GM18867 (cell line): Measurements from ENCODE around the gene SOD3.

Source experiments
- ATAC-seq: cut with Tn5 transposase; IDR thresholded peaks from one replicate; pipeline ENCODE4 v1.9.1; 2021; ENCODE audit warnings: mild to moderate bottlenecking, moderate library complexity; ENCODE audit not compliant: unreplicated experiment

The SOD3 gene

GRCh38 chr4:24775032-24775605 lies 20.3 kb upstream of the SOD3 start:
- ATAC-seq: no peak

- ATAC-seq: no peak
These were observed 19.6 kb upstream of the SOD3 start for GRCh38 chr4:24775750-24776149.

DNA sequence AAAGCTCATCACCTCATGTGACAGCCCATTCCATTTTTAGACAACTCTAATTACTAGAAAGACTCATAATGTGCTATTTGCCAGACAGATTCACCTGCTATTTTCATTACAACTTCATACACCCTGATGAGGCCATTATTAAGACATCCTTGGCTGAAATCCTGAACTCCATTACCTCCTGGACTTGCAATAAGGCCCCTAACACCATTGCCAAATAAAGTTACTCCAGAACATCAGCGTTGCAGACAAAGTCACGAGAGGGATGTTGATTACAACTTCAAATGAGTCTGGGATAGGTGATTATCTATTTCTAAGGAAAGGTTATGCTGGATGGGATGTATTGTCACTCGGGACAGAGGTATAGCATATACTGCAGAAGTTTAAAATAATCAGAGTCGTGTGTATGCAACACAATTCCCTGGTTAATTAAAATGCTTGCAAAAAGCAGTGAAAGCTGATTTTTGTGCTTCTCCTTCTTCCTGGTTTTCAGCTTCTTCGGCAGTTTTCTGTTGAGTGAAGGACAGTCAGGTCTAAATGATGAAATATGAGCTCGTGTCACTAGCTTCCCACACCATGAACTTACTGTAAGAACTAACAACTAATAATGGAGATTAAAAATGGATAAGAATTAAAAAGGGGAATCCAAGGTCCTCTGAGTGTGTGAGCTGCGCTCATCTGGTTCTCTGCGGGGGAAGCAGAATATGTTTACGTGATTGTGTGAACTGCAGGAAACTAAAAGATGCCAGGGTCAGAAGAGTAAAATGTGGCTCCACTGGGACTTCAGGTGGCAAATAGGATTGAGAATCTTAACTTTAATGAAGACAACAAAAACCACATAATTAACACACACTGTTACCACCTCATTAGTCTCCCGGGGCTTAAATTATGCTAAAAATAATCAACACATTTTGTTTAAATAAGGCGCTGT lies 17.6 kb upstream of the SOD3 start:
- ATAC-seq: no peak

- ATAC-seq: no peak
These were observed 16.7 kb upstream of the SOD3 start for GRCh38 chr4:24778464-24779225.

- ATAC-seq: no peak
These were observed 14.4 kb upstream of the SOD3 start for GRCh38 chr4:24780936-24781495.

DNA sequence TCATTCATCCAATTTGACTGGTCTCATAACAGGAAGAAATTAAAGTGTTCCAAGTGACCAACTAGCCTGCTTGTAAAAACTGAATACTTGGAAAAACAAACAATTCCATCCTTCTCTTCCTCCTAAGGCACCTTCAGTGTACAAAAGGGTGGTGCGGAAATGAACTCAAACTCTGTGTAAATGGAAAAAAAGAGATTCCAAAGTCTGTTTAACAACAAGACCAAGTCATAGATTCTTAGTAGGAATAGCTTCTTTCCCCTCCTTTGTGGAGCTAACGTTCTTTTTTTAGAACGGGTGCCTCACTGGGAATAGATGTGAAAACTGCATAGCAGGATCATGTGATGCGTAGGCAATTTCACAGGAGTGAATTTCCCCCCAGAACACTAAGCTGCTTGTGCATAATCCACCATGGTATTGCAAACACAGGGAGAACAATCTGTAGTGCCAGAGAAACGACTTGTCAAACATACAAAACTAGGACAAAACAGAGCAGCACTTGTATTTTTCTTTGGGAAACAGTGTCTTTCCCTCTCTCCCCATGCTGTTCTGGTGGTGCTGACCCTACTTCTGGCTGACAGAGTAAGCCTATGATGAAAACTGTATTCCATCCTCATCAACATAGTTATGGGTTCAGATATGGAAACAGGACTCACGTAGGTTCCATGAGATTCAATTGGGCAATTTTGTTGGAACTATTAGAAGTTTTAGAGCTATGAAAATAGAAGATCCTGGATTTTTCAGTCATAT lies 13.2 kb upstream of the SOD3 start:
- ATAC-seq: no peak

- no peak for ATAC-seq
These were observed 11.9 kb upstream of the SOD3 start for GRCh38 chr4:24783506-24783905.

DNA sequence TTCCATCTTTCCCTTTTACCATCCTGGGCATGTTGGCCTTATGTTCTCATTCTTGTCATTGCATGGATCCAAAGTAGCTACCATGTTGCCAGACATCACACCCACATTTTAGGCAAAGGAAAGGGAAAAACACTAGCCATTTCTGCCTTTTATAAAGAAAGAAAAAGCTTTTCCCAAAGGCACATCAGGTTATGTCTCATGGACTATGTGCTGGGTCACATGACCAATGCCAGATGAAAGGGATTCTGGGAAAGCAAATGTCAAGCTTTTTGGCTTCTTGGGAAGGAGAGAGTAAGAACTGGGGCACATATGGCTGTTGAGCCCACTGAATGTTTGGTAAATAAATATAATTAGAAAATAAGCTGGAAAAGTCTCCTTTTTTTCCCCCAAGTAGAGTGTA lies 4.3 kb upstream of the SOD3 start:
- ATAC-seq: no peak

DNA sequence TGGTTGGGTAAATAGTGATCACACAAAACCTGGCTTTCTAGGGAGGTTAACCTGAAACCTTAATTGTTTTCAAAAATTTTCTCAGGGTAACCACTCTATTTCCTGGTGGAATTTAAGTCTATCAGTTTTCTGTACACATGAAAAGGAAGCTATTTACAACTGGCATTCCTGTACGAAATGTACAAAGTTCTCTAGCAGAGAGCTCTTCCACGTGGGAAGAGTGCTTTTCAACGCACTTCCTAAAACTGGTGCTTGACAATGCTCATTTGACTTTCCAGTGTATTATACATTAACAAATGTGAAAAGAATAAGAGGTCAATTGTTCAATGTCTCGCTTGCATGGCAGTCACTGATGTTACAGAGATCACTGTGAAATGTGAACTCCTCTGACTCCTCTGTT lies 2.8 kb upstream of the SOD3 start:
- no peak for ATAC-seq

GRCh38 chr4:24793219-24794005 lies 2.0 kb upstream of the SOD3 start:
- no peak for ATAC-seq

GRCh38 chr4:24794051-24794450 lies 1.3 kb upstream of the SOD3 start:
- ATAC-seq: no peak

DNA sequence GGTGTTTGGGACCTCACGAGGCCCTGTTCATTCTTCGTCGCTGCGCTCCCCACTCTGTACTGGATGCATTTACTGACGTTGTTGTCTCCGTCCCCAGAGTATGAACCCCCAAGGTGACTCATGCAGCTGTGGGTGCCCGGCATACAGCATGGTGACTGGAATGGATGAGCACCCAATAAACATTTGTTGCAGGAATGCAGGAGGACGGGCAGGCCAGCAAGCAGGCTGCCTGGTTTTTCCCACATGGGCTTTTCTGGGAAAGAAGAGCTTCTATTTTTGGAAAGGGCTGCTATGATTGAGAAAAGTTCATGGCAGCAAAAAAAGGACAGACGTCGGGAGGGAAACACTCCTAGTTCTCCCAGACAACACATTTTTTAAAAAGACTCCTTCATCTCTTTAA lies 893 bp upstream of the SOD3 start:
- ATAC-seq: no peak

- ATAC-seq: no peak
These were observed 451 bp downstream of the SOD3 start for GRCh38 chr4:24795666-24796381.

- ATAC-seq: no peak
These were observed 1.2 kb downstream of the SOD3 start for GRCh38 chr4:24796620-24797019.

GRCh38 chr4:24798036-24798610 lies 2.8 kb downstream of the SOD3 start:
- no peak for ATAC-seq

DNA sequence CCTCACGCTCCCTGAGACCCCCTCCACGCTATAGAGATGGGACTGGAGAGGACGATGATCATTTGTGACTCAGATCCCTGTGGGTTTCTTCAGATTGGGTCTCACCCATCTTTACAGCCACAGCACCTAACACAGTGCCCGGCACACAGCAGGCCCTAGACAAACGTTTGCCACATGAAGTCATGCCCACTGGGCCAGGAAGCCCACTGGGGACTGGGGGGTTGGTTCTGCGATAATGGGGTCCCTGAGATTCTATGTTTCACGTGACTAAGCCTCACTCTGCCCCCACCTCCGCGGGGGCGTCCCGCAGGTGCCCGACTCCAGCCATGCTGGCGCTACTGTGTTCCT lies 3.8 kb downstream of the SOD3 start:
- no peak for ATAC-seq

- ATAC-seq: no peak
These were observed 4.4 kb downstream of the SOD3 start for GRCh38 chr4:24799544-24800324.

- no peak for ATAC-seq
These were observed 5.0 kb downstream of the SOD3 start for GRCh38 chr4:24800325-24800895.
